H9 (cell line): ENCODE results near the gene AP2M1. TPM values are rescaled to one million over a fixed set of nuclear protein-coding genes. Genes with fewer than 3 reads are reported as not detected.
A peak's percentile ranks its signal among the peaks of the same experiment; 100 is the strongest.

ENCODE experiments used
- DNase-seq: peaks from one replicate; pipeline ENCODE4 v3.0.0-alpha.2; 2017
- H2AFZ ChIP-seq: one replicate; pipeline ENCODE4 v1.6.1; 2013; ENCODE audit warnings: mild to moderate bottlenecking, low read length, control low read depth, moderate library complexity
- H2AK5ac ChIP-seq: 2 replicates; pipeline ENCODE4 v1.6.1; 2013; ENCODE audit warnings: low read length, control low read depth, mixed read lengths; ENCODE audit not compliant: insufficient read length
- H2BK120ac ChIP-seq: one replicate; pipeline ENCODE4 v1.6.1; 2013; ENCODE audit warnings: low read depth, mild to moderate bottlenecking, low read length, control low read depth, inconsistent platforms; ENCODE audit not compliant: poor library complexity, severe bottlenecking
- H2BK12ac ChIP-seq: 2 replicates; pipeline ENCODE4 v1.6.1; 2013; ENCODE audit warnings: low read length, control low read depth, mixed read lengths, low read depth; ENCODE audit not compliant: insufficient read length
- H2BK15ac ChIP-seq: 2 replicates; pipeline ENCODE4 v1.6.1; 2013; ENCODE audit warnings: low read depth, low read length, control low read depth
- H2BK20ac ChIP-seq: one replicate; pipeline ENCODE4 v1.6.1; 2013; ENCODE audit warnings: low read depth, mild to moderate bottlenecking, low read length, control low read depth, inconsistent platforms; ENCODE audit not compliant: poor library complexity, severe bottlenecking
- H2BK5ac ChIP-seq: 2 replicates; pipeline ENCODE4 v1.6.1; 2013; ENCODE audit warnings: low read length, control low read depth, mixed read lengths; ENCODE audit not compliant: insufficient read length
- H3K14ac ChIP-seq: 2 replicates; pipeline ENCODE4 v1.6.1; 2013; ENCODE audit warnings: low read length, control low read depth; ENCODE audit not compliant: insufficient read depth
- H3K18ac ChIP-seq: 2 replicates; pipeline ENCODE4 v1.6.1; 2013; ENCODE audit warnings: low read depth, mild to moderate bottlenecking, mixed read lengths, low read length, control low read depth; ENCODE audit not compliant: insufficient read length
- H3K23ac ChIP-seq: 2 replicates; pipeline ENCODE4 v1.6.1; 2013; ENCODE audit warnings: low read length, control low read depth, mixed read lengths, low read depth; ENCODE audit not compliant: insufficient read length
- H3K23me2 ChIP-seq: 2 replicates; pipeline ENCODE4 v1.6.1; 2013; ENCODE audit warnings: low read depth, mild to moderate bottlenecking, mixed read lengths, low read length, control low read depth; ENCODE audit not compliant: insufficient read length, poor library complexity, severe bottlenecking
- H3K27ac ChIP-seq: 2 replicates; pipeline ENCODE4 v1.5.1; 2013; ENCODE audit warnings: low read length, control low read depth, mixed read lengths, low read depth; ENCODE audit not compliant: insufficient read length
- H3K27me3 ChIP-seq: 2 replicates; pipeline ENCODE4 v1.6.1; 2013; ENCODE audit warnings: low read length, control low read depth, inconsistent platforms; ENCODE audit not compliant: insufficient read depth
- H3K4ac ChIP-seq: 2 replicates; pipeline ENCODE4 v1.6.1; 2013; ENCODE audit warnings: low read depth, mild to moderate bottlenecking, control low read depth, inconsistent platforms, low read length, moderate library complexity
- H3K4me1 ChIP-seq: 2 replicates; pipeline ENCODE4 v1.6.1; 2013; ENCODE audit warnings: low read length, control low read depth, inconsistent platforms; ENCODE audit not compliant: insufficient read depth
- H3K4me2 ChIP-seq: 2 replicates; pipeline ENCODE4 v1.6.1; 2013; ENCODE audit warnings: low read length, control low read depth, mixed read lengths; ENCODE audit not compliant: insufficient read length, insufficient read depth
- H3K56ac ChIP-seq: 2 replicates; pipeline ENCODE4 v1.6.1; 2013; ENCODE audit warnings: low read depth, mild to moderate bottlenecking, mixed read lengths, low read length, control low read depth; ENCODE audit not compliant: insufficient read length
- H3K79me1 ChIP-seq: 2 replicates; pipeline ENCODE4 v1.6.1; 2013; ENCODE audit warnings: low read depth, mild to moderate bottlenecking, moderate library complexity, low read length, control low read depth, inconsistent platforms; ENCODE audit not compliant: insufficient read depth, poor library complexity, severe bottlenecking
- H3K79me2 ChIP-seq: 2 replicates; pipeline ENCODE4 v1.6.1; 2013; ENCODE audit warnings: low read length, control low read depth, inconsistent platforms; ENCODE audit not compliant: insufficient read depth
- H3K9ac ChIP-seq: 2 replicates; pipeline ENCODE4 v1.6.1; 2013; ENCODE audit warnings: low read length, control low read depth, mixed read lengths; ENCODE audit not compliant: insufficient read length; ENCODE audit errors: extremely low read depth
- H3K9me3 ChIP-seq: one replicate; pipeline ENCODE4 v1.6.1; 2013; ENCODE audit warnings: low read depth, low read length, inconsistent platforms; ENCODE audit not compliant: control insufficient read depth
- H3T11ph ChIP-seq: one replicate; pipeline ENCODE4 v1.6.1; 2013; ENCODE audit warnings: mild to moderate bottlenecking, low read length, control low read depth, inconsistent platforms
- H4K20me1 ChIP-seq: one replicate; pipeline ENCODE4 v1.6.1; 2013; ENCODE audit not compliant: control insufficient read depth, insufficient read length, insufficient read depth
- H4K5ac ChIP-seq: 2 replicates; pipeline ENCODE4 v1.6.1; 2013; ENCODE audit warnings: low read depth, mild to moderate bottlenecking, mixed read lengths, low read length, control low read depth; ENCODE audit not compliant: insufficient read length
- H4K8ac ChIP-seq: replicated peaks from 2 replicates; pipeline ENCODE4 v1.6.1; 2013; ENCODE audit warnings: low read length, control low read depth, mixed read lengths, low read depth; ENCODE audit not compliant: insufficient read length
- H4K91ac ChIP-seq: 2 replicates; pipeline ENCODE4 v1.6.1; 2013; ENCODE audit warnings: low read depth, mild to moderate bottlenecking, moderate library complexity, mixed read lengths, low read length, control low read depth; ENCODE audit not compliant: insufficient read length
- H3K27ac Mint-ChIP-seq, 3 experiments: 2 replicates in 2 of 3; 3 replicates in 1 of 3; pipeline ENCODE4 v1.8.0; 2020 to 2021; ENCODE audit warnings: mixed read lengths in 3 of 3, mild to moderate bottlenecking in 1 of 3, moderate library complexity in 1 of 3
- H3K27me3 Mint-ChIP-seq: 2 replicates; pipeline ENCODE4 v1.8.0; 2021; ENCODE audit warnings: low read depth, mild to moderate bottlenecking, moderate library complexity, mixed read lengths
- H3K36me3 Mint-ChIP-seq, 3 experiments: 2 replicates in 2 of 3; 3 replicates in 1 of 3; pipeline ENCODE4 v1.8.0; 2020 to 2021; ENCODE audit warnings: low read depth in 3 of 3, mixed read lengths in 3 of 3; ENCODE audit not compliant: insufficient read depth in 1 of 3
- H3K4me1 Mint-ChIP-seq, 2 experiments: 2 replicates each; pipeline ENCODE4 v1.8.0; 2020; ENCODE audit warnings: mixed read lengths in 2 of 2
- H3K4me3 Mint-ChIP-seq, 2 experiments: 2 replicates in 1 of 2; 3 replicates in 1 of 2; pipeline ENCODE4 v1.8.0; 2020 to 2021; ENCODE audit warnings: mild to moderate bottlenecking in 2 of 2, mixed read lengths in 2 of 2, moderate library complexity in 1 of 2
- H3K9me3 Mint-ChIP-seq, 2 experiments: 2 replicates in 1 of 2; 3 replicates in 1 of 2; pipeline ENCODE4 v1.8.0; 2020; ENCODE audit warnings: mild to moderate bottlenecking in 2 of 2, mixed read lengths in 2 of 2, moderate library complexity in 1 of 2
- WGBS: extraction: QIAGEN DNeasy Blood & Tissue Kit; methylation state at CpG from one replicate; pipeline ENCODE4 v1.1.7; 2013; ENCODE audit warnings: missing lambda C conversion rate, low lambda C conversion rate, mixed read lengths; ENCODE audit not compliant: insufficient read length; ENCODE audit errors: extremely low coverage; 5-methylcytosine and 5-hydroxymethylcytosine counted together
- total RNA-seq: library from RNA; stranded (reverse); gene quantifications from 2 replicates; pipeline ENCODE4 v1.2.1, GENCODE V29; 2021
- TF ChIP-seq, protein P1 (sequence below): fragments of 200-600 bp; sonication (generic); conservative IDR thresholded peaks from 3 replicates; pipeline ENCODE4 v1.8.0; 2021; ENCODE audit warnings: antibody characterized with exemption, mild to moderate bottlenecking

AP2M1 gene
- total RNA-seq, 1 experiment from 2014 or later = 443 TPM

DNA sequence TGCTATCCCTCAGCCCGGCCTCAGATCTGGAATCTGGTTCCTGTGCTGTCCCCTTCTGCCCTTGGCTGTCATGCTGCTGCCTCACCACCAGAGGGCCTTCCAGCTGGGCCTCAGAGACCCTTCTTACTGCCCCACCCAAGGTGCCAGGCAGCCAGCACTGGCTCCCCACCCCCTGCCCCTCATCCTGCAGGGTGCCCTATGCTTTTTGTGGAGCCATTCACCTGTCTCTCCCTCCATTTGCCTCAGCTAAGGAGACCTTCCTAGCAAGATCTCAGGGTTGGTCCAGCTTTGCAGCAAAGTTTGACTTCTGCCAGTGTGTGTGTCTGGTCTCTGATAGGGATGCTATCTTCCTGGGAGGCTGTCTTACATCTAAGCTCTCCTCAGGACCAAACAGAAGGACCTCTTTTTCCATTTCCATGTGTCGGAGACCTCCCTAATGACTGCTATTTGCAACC, 52.9 kb downstream of the AP2M1 start:
- Histone ChIP-seq H3T11ph (no peak overlapping the region), H4K8ac (no peak overlapping the region), H2BK120ac (no peak overlapping the region), H2BK5ac (no peak overlapping the region), H3K9ac (no peak overlapping the region), H3K79me2 (no peaks in the 10 kb centered on the region), H3K18ac (no peak overlapping the region), H3K27ac (no peak overlapping the region), H3K4me2 (no peak overlapping the region), H2BK12ac (no peak overlapping the region), H2AFZ (no peak overlapping the region), H3K23me2 (peaks cover 15% of the 10 kb centered on the region), H2BK15ac (no peak overlapping the region), H3K9me3 (no peaks in the 10 kb centered on the region), H3K14ac (no peak overlapping the region), H3K4ac (no peak overlapping the region), H3K79me1 (no peaks in the 10 kb centered on the region), H3K56ac (no peak overlapping the region), H4K20me1 (no peaks in the 10 kb centered on the region), H3K4me1 (no peaks in the 10 kb centered on the region), H4K91ac (no peak overlapping the region), H4K5ac (no peak overlapping the region), H3K23ac (no peak overlapping the region), H2BK20ac (no peak overlapping the region), H3K27me3 (peaks cover 37% of the 10 kb centered on the region), H2AK5ac (no peak overlapping the region)
- TF ChIP-seq, protein P1, sequence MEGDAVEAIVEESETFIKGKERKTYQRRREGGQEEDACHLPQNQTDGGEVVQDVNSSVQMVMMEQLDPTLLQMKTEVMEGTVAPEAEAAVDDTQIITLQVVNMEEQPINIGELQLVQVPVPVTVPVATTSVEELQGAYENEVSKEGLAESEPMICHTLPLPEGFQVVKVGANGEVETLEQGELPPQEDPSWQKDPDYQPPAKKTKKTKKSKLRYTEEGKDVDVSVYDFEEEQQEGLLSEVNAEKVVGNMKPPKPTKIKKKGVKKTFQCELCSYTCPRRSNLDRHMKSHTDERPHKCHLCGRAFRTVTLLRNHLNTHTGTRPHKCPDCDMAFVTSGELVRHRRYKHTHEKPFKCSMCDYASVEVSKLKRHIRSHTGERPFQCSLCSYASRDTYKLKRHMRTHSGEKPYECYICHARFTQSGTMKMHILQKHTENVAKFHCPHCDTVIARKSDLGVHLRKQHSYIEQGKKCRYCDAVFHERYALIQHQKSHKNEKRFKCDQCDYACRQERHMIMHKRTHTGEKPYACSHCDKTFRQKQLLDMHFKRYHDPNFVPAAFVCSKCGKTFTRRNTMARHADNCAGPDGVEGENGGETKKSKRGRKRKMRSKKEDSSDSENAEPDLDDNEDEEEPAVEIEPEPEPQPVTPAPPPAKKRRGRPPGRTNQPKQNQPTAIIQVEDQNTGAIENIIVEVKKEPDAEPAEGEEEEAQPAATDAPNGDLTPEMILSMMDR = peak; percentile 95
- DNase-seq = peak; percentile 64
- Mint-ChIP-seq H3K27ac (no peak overlapping the region), H3K9me3 (no peaks in the 10 kb centered on the region), H3K36me3 (no peaks in the 10 kb centered on the region), H3K4me3 (no peak overlapping the region; a peak in 1 of 5 replicates), H3K27me3 (peaks cover 69% of the 10 kb centered on the region), H3K4me1 (peaks cover 2 to 6% of the 10 kb centered on the region in 2 experiments)
- no CpG with 5 or more reads among the region's 2 CpGs for WGBS
